Stimulated activated CD4-positive, alpha-beta T cell treated with anti-CD3 and anti-CD28 coated beads, Interleukin-2, amount 100 ng/mL, for 4 hours (primary cell): Measurements from ENCODE around the gene DAPK2.

ENCODE experiments used
- DNase-seq: peaks from one replicate; pipeline ENCODE4 v3.0.0-alpha.2; 2020; ENCODE audit warnings: low read depth

Gene DAPK2

DNA sequence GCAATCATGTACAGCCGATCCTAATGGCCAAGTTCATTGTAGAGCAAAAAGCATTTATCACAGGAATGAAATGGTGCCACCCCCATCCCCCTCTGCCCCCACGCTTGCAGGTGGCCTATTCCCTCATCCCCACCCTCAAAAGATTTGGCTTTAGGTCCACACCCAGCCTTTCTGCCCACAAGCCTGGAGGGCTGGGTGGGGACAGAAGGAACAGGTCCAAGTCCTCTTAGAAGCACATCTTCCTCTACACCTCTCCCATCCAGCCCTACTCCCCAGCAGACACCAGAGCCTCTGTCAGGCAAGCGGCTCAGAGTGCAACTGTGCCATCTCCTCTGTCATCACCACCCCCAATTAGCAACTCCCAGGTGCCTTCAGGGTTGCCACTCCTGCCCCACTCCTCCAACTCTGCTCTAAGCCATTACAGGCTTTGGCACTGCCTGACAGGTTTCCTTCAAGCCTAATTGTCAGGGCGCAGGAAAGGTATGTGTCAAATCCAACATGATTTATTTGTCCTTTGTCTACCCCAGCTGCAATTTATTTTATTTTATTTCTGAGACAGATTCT lies 49.4 kb downstream of the DAPK2 start:
- no peak for DNase-seq

DNA sequence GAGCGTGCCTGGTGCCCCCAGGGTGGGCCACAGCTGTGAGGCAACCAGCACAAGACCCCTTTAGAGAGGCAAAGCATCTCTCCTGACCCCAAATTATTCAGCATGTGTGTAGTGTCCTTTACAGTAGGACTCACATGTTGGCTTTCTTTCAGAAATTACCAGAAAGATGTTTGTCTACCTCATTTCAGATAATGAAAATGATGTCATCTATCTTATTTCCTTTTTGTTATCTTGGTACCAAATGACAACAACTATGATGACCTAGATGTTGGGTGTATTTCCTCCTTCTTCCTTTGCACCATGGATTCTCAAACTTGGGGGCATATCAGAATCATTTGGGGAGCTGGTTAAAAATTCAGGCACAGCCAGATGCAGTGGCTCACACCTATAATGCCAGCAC lies 50.5 kb downstream of the DAPK2 start:
- DNase-seq = no peak

DNA sequence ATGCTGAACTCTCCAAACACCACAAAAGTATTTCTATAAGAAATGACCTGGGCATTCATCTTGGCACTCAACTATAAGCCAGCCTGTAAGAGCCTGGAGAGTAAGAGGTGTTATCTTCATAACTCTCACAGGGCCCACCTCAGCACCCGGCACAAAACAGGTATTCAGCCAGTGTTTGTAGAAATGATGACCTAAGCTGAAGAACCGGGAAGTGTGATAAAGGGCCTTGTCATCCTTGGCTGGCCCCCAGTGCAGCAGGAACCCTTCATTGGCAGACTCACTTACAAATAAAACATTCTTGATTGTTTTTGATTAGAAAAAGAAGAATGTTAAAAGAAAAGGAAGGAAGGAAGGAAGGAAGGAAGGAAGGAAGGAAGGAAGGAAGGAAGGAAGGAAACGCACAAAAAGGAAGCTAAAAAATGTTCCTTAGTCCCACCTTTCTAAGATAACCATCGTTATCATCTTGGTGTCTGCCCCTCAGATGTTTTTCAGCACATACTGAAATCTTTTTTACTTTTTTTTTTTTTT lies 52.1 kb downstream of the DAPK2 start:
- DNase-seq = no peak

DNA sequence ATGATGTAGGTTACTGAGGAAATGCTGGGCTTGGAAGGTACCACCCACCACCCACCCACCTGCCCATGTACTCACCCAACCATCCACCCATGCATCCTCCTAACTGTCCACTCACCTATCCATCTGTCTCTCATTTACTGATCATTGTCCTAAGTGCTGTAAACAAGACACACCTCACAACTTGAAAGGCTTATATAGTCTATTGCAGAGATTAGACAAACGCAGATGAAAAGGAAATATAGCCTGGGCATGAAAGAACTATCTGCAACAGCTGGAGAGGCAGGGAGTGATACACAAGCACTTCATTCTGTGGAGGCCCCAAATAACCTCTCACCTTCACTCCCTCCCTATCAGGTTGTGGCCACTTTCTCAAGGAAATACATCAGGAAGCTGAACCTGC lies 54.0 kb downstream of the DAPK2 start:
- no peak for DNase-seq

DNA sequence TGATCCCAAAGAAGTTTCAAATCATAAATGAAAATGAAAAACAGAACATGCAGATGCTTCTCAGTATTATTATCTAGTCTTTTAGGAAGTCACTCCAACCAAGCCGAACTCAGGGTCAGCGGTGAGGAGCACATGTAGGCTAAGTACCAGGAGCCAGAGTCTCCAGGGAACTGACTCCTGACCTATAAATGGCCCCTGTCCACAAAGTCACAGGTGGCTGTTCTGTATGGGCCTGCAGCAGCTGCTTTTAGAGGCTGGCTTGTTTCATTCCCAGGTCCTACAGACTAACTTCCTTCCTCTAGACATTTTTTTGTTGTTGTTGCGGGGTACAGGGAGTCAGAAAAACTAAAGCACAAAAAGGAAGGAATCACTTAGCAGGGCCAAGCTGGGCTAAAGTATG lies 54.6 kb downstream of the DAPK2 start:
- no peak for DNase-seq

DNA sequence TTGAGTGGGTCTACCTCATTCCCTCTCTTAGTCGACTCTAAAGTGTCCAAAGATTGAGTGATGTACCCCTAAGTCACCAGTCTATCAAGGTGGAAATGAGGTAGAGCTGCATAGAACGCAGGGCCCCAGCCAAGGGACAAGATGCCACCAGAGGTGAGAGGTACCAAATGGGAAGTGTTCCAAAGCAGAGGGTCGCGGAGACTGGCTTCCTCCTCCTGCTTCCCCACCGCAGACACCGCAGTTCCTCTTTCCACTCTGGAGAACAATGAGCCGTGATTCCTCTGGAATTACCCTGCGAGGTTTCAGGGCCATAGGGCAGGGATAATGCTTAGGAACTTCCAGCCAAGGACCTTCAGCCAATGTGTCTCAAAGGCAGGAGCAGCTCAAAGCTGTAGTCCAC lies 55.8 kb downstream of the DAPK2 start:
- DNase-seq = no peak

DNA sequence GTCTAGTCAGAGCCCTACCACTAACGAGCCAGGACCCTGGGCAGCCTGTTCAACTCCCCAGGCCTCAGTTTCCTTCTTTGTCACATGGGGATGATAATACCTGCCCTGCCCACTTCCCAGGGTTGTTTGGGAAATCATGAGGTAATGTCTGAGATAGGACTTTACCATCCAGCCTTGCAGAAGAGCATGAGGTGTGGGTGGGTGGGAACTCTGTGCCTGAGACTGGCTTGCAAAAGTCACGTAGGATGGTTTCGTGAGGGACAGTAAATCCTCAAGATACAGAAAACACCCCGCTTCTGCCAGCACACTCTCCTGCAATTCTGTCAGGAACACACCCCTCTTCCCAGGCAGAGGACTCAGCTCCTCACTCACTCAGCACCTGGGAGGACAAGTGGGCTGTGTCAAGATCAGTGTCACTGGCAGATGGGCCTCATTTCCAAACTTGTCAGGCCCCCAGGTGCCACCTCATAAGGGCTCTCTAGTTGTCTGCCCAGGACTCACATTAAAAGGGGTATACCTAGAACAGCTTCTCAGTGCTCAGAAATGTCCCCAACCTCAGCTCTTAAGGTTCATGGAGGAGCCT lies 58.4 kb downstream of the DAPK2 start:
- DNase-seq = no peak

DNA sequence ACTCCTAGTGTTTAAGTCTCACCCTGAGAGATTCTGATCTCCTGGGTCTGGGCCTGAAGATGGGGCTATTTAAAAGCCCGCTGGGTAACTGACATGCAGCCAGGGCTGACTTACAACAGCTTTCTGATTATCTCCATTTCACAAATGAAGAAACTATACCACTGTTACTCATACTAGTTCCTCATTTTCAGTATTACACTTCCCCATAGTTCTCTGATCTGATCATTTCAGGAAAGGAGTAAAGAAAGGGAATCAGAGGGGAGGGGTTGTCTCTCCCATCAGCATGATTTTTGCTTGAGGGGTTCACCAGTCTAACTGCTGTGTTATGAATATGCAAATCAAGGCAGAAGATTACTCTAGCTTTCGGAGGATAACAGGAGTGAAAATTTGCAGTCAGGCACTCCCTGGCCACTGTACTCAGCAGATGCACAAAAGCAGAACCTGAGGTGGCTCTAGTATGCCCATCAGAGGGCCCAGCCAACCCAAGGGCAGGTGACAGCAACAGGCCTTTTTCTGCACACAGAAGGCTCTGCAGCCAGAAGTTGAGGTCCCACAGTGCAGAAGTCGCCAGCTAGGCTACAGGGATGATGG lies 59.4 kb downstream of the DAPK2 start:
- DNase-seq = no peak

DNA sequence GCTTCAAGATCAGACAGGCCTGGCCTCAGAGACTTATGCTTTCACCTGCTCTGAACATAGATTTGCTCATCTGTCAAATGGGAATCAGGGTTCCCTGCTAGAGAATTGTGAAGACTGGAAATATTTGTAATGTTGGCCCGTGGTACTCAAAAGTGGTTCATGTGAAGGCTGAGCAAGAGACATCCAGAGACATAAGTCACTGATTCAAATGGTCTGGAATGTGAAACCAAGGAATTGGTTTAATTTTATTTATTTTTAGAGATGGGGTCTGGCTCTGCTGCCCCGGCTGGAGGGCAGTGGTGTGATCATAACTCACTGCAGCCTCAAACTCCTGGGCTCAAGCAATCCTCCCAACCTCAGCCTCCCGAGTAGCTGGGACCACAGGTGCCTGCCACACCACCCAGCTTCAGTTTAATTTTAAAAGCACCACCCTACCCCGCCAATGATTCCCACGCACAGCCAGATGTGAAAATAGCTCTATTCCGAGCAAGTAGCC lies 60.1 kb downstream of the DAPK2 start:
- no peak for DNase-seq

DNA sequence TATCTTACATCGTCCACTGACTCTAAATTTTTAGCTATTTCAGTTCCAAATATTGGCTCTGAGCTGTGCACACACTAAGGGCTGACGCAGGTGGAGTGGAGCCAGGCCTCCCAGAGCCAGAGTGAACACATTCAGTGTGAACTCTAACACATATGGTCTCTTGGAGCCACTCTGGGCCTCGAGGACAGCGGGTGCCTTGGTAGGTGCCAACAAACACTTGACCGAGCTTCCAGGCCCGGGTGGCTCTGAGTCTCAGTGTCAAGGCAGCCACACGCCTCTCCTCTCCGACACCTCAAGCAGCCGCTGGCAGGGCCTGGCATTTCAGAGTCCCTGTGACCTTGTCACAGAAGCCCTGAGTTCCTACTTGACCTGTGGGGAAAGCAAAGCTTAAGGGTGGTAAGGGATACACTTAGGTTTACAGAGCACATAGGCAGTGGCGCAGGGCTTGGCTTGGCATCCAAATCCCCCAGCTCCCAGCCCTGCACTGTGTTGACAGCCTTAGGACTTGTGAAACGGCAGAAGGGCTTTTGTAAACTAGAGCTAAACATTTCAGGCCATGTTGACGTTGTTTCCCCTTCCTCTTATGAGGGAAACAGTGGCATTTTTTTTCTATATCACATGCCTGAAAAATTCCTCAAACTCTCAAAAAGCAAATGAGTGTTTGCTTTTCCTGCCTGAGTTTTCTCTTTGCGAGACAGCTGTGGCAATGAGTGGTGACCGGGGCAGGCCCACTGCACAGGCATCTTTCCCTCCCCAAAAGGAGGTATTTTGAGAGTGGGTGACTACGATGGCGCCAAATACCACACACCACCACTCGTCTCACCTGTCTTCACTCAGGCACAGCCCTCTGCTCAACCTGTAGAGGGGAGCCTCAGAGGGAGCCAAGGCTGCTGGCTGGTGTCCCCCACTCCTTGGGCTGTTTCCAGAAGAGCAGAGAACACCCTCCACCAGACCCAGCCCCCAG lies 60.8 kb downstream of the DAPK2 start:
- no peak for DNase-seq

DNA sequence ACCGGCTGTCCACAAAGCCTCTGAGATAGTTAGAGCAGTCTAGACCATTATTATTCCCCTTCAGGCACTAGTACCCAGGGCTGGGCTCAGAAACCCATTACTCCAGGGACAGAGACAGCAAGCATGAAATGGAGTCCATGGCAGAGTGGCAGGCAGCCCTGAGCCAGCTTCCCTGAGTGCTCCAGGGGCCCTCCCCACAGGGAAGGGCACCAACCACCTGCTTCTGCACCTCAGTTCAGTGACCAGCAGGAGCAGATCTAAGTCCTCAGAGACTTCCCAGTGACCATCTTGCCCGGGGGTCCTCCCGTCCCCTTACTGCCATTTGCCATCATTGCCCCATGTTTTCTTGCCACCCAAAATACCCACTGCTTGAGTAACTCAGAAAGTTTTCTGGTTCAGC lies 62.0 kb downstream of the DAPK2 start:
- DNase-seq = no peak

DNA sequence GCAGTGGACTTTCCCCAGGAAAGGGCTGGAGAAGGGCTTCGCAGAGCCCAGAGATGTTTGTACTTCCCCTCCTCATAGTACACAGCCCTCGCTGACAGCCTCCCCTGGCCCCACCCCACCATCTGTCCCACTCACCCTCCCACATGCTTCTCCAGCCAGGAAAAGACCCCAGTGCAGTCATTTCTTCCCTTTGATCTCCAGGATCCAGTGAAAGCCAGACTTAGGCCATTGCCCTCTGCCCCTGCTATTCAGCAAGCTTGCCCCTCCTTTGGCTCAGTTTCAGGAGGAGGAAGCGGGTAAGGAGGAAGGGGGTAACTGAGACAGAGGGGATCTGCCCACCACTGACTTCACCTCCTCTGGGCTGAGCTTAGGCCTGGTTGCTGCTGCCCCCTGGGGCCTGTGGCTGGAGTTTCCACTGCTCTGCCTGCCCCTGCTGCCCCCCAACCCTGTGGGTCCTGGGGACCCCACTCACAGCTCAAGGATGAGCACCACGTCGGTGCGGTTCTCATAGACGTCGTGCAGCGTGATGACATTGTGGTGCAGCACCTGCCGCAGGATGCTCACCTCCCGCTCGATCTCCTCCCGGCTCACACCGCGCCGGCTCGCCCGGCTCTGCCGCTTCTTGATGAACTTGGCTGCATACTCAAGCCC lies 63.1 kb downstream of the DAPK2 start:
- no peak for DNase-seq

DNA sequence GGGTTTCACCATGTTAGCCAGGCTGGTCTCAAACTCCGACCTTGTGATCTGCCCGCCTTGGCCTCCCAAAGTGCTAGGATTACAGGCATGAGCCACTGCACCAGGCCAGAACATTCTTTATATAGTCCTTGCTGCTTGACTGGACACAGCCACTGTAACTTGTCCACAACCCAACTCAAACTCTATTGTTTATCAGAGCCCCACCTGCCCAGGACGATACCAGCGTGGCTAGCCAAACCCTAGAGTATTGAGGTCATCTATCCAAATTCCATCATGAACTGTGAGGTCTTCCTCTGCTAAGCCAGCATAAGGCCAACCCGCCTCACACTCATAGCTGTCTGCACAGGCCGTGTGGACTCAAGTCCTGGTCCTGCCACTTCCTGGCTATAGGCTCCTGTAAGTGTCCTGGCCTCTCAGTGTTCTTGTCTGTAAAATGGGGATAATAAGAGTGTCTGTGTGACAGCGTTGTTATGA lies 63.9 kb downstream of the DAPK2 start:
- DNase-seq = no peak

DNA sequence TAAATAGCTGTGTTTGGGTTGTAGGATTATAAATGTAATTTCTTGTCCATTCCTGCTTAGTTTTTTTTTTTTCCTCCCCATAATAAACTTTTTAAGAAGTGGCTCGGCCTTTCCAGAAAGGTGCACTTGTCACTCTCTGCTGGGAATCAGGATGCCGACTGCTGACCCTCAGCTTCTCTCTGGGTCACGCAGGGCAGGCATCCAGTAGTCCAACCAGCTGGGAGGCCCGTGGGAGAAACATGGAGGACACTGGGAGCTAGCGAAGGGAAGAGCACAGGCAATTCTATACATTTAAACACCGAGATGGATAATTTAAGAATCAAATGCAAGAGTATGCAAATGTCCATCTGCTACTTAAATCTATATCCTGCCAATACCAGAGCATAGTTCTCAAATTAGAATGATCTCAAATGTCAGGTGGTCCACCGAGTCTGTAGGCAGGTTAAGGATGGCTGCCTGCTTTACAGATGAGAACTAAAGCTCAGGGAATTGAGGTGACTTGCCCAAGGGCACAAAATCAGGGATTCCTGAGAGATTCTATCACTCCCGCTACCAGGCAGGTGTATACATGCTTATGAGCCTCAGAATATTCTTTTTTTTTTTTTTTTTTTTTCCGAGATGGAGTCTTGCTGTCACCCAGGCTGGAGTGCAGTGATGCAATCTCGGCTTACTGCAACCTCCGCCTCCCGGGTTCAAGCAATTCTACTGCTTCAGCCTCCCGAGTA lies 64.5 kb downstream of the DAPK2 start:
- no peak for DNase-seq

DNA sequence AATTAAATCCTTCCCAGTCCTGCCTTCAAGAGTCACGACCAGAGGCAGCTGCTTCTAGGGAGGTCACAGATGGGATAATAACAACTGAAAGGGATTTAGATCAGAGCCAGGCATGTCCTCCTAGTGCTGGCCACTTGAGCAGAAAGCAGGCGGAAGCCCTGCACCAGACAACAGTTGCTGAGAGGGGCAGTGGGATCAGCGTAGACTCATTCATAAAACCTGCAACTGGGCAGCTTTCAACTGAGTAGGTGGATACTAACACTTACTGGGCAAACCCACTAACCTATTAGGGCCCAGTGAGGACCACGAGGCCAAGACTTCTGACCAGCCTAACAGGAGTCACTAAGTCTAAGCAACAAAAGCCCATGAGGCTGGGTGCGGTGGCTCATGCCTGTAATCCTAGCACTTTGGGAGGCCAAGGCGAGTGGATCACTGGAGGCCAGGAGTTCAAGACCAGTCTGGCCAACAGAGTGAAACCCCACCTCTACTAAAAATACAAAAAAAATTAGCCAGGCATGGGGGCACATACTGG lies 67.0 kb downstream of the DAPK2 start:
- DNase-seq = no peak

DNA sequence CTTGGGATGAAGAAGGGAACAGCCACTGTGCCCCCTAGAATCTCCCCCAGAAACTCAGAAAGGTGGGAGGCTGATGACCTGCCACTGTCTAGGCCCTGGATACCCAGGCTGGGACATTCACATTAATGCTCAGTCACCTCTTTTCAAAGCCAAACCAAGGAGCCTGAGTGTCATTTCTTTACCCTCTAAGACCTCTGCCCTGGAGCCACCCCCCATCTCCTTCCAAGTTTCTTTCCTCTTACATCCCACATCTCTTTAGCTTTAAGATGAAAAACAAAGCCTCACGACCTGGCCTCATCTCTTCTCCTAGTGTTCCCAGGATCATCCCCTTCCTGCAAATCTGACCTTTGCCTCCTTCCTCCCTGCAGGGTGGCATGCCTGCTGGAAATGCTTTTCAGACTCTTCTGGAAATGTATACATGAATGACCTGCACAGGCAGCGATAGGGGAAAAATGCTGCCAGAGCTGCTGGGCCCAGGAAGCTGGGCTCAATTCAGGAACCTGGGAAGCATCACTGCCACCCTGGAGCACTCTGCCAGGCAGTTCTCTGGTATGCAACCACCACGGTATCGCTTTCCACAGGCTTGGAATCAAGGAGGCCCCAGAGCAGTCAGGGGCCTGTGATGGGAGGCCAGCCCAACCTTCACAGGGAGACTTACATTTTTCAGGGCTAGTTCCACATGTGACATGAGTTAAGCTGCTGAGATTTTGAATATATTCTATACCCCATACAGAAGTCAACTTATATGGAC lies 67.6 kb downstream of the DAPK2 start:
- no peak for DNase-seq

DNA sequence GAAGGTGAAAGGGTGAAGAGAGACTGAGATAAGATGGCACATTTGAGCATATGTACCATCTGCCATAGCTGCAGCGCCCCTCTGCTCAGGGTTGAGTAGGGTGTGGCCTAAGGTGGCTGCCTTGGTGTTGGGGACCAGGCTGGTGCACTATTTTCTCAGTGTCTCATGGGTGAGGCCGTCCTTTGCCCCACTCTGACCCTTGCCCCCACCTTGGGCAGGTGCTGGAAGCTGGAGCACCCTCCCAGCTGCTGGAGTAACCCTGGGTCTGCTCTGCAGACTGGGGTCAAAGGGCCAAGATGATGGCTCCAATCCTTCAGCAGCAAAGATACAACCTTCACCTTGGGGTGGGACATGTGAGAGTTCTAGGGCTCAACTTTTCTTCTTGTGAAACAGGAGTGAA lies 69.2 kb downstream of the DAPK2 start:
- no peak for DNase-seq

DNA sequence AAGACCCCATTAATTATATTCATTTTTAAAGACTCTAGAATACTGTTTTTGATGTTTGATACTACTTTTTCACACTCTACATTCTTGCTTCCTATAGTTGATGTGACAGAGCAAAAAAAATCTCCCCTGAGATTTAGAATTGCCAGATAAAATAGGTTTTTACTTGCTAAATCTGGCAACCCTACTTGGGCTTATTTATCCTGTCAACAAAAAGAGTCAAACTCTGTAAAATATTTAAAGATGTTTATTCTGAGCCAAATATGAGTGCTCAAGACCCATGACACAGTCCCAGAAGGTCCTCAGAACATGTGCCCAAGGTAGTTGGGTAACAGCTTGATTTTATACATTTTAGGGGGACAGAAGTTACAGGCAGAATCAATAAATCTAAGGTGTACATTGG lies 72.3 kb downstream of the DAPK2 start:
- DNase-seq = no peak

DNA sequence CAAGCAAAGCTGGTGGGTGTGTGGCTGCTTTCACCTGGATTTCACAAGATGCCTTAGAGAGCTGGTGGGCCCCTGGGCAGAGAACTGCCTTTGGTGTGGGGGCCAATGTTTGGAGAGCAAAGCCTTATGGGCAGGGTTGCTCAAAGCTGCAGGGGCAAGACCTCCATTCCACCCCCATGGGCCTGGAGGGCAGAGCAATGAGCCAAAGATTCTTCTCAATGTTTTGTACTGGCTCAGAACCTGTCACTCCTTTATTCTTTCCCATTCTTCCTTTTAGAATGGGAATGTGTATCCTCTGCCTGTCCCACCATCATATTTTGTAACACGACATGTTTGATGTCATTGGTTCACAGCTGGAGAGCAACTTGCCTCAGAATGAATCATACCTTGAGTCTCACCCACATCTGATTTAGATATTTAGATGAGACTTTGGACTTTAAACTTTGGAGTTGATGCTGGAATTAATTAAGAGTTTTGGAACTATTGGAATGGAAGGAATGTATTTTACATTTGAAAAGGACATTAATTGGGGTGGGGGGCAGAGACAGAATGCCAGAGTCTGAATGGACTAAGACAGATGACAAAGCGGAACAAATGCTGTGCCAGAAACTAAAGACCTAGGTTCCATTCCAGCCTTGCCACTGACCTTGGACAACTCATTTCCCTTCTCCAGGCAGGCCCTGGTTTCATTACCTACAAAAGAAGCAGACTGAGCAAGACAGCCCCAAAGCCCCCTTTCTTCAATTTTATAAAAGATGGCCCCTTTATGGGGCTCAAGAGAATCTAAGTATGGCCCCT lies 72.9 kb downstream of the DAPK2 start:
- DNase-seq = no peak
